ENCODE results near the gene DEUP1. TPM values are rescaled to one million over a fixed set of nuclear protein-coding genes. Genes with fewer than 3 reads are reported as not detected.

DEUP1 gene
- total and polyA plus RNA-seq, 9 of the 15 experiments (the other 6 are each of a cell fraction or from before 2014, with no cell fraction given) = 1.4 to 10.9 (median 9.3) TPM

DNA sequence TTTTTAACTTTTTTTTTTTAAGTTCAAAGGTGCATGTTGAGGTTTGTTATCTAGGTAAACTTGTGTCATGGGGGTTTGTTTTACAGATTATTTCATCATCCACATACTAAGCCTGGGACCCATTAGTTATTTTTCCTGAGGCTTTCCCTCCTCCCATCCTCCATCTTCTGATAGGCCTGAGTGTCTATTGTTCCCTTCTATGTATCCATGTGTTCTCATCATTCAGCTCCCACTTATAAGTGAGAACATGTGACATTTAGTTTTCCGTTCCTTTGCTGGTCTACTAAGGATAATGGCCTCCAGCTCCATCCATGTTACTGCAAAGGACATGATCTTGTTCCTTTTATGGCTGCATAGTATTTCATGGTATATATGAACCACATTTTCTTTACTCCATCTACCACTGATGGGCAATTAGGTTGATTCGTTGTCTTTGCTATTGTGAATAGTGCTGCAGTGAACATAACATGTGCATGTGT, 14.4 kb downstream of the DEUP1 start:
- intact Hi-C loops (cut with micrococcal nuclease) (no loop called here), in situ Hi-C loops (cut with MboI) (no loop called here)
- Histone ChIP-seq H4K20me1 (replicated peaks; ENCODE audit: control insufficient read depth, insufficient read depth, low read length) (no peaks in the 10 kb centered on the region), H3K4me3 (no peak overlapping the region), H3K9ac (ENCODE audit: insufficient read depth in 1 of 2, low read depth in 2 of 2, low read length in 2 of 2) (no peak overlapping the region), H2AFZ (ENCODE audit: low read depth, low read length) (no peak overlapping the region), H3K4me2 (ENCODE audit: insufficient read depth, low read length) (no peak overlapping the region; the same call in 1 of the 2 replicates), H3K9me1 (ENCODE audit: control insufficient read depth, insufficient read depth, low read length) (no peaks in the 10 kb centered on the region), H3K79me2 (ENCODE audit: control insufficient read depth, insufficient read depth, low read length) (no peaks in the 10 kb centered on the region), H3K9me3 (replicated peaks; ENCODE audit: control insufficient read depth, insufficient read depth, low read depth, low read length) (no peaks in the 10 kb centered on the region), H3K27ac (ENCODE audit: extremely low read depth, low read depth, low read length) (peak overlapping the region; percentile 19; the same call in 1 of the 3 replicates), H3K27me3 (ENCODE audit: control insufficient read depth in 2 of 2, insufficient read depth in 2 of 2, low read length in 2 of 2) (no peaks in the 10 kb centered on the region), H3K36me3 (ENCODE audit: control insufficient read depth, insufficient read depth, low read length) (no peaks in the 10 kb centered on the region), H3K4me1 (replicated peaks in 1 of 2; ENCODE audit: control insufficient read depth in 2 of 2, insufficient read depth in 2 of 2, low read length in 2 of 2) (peaks cover 0 to 12% of the 10 kb centered on the region in 2 experiments; a peak in 3 of 5 replicates)
- CTCF ChIA-PET (ENCODE audit: low intra/inter-chr PET ratio) = no interaction called here
- DNase-seq (ENCODE audit: extremely low read depth in 1 of 4, low spot score in 3 of 4) (peak in 1 of 4 experiments; percentile 12), FAIRE-seq (no peak), ATAC-seq (peak; percentile 76)
- WGBS (ENCODE audit: insufficient coverage, low coverage, missing lambda C conversion rate) = 31% methylated on average over 2 of the region's 2 CpGs
- POLR2A ChIA-PET = no interaction called here
- no TSS peak for BruUV-seq (replicated peaks)
- TF ChIP-seq SMARCE1 (IDR thresholded peaks at IDR 0.05) (no peak), ZEB2 (IDR thresholded peaks at IDR 0.05) (0 out of 2 replicates have a peak, but pooled peaks have one; percentile 31), SLC30A9 (CRISPR knock-in tag; IDR thresholded peaks at IDR 0.05) (no peak), CHD1 (IDR thresholded peaks at IDR 0.05; ENCODE audit: low read length) (no peak), HSF4 (CRISPR knock-in tag; IDR thresholded peaks at IDR 0.05; ENCODE audit: borderline replicate concordance) (no peak; the same call in 1 of the 2 replicates), ZNF699 (CRISPR knock-in tag; IDR thresholded peaks at IDR 0.05; ENCODE audit: insufficient replicate concordance) (no peak)
- TF ChIP-seq, protein P1, sequence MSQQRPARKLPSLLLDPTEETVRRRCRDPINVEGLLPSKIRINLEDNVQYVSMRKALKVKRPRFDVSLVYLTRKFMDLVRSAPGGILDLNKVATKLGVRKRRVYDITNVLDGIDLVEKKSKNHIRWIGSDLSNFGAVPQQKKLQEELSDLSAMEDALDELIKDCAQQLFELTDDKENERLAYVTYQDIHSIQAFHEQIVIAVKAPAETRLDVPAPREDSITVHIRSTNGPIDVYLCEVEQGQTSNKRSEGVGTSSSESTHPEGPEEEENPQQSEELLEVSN (IDR thresholded peaks at IDR 0.05; ENCODE audit: borderline replicate concordance in 1 of 2, extremely low read depth in 1 of 2, insufficient read depth in 1 of 2, insufficient read length in 1 of 2, low read depth in 1 of 2, low read length in 1 of 2, poor library complexity in 1 of 2, severe bottlenecking in 1 of 2) = no peak
- TF ChIP-seq, protein P2, sequence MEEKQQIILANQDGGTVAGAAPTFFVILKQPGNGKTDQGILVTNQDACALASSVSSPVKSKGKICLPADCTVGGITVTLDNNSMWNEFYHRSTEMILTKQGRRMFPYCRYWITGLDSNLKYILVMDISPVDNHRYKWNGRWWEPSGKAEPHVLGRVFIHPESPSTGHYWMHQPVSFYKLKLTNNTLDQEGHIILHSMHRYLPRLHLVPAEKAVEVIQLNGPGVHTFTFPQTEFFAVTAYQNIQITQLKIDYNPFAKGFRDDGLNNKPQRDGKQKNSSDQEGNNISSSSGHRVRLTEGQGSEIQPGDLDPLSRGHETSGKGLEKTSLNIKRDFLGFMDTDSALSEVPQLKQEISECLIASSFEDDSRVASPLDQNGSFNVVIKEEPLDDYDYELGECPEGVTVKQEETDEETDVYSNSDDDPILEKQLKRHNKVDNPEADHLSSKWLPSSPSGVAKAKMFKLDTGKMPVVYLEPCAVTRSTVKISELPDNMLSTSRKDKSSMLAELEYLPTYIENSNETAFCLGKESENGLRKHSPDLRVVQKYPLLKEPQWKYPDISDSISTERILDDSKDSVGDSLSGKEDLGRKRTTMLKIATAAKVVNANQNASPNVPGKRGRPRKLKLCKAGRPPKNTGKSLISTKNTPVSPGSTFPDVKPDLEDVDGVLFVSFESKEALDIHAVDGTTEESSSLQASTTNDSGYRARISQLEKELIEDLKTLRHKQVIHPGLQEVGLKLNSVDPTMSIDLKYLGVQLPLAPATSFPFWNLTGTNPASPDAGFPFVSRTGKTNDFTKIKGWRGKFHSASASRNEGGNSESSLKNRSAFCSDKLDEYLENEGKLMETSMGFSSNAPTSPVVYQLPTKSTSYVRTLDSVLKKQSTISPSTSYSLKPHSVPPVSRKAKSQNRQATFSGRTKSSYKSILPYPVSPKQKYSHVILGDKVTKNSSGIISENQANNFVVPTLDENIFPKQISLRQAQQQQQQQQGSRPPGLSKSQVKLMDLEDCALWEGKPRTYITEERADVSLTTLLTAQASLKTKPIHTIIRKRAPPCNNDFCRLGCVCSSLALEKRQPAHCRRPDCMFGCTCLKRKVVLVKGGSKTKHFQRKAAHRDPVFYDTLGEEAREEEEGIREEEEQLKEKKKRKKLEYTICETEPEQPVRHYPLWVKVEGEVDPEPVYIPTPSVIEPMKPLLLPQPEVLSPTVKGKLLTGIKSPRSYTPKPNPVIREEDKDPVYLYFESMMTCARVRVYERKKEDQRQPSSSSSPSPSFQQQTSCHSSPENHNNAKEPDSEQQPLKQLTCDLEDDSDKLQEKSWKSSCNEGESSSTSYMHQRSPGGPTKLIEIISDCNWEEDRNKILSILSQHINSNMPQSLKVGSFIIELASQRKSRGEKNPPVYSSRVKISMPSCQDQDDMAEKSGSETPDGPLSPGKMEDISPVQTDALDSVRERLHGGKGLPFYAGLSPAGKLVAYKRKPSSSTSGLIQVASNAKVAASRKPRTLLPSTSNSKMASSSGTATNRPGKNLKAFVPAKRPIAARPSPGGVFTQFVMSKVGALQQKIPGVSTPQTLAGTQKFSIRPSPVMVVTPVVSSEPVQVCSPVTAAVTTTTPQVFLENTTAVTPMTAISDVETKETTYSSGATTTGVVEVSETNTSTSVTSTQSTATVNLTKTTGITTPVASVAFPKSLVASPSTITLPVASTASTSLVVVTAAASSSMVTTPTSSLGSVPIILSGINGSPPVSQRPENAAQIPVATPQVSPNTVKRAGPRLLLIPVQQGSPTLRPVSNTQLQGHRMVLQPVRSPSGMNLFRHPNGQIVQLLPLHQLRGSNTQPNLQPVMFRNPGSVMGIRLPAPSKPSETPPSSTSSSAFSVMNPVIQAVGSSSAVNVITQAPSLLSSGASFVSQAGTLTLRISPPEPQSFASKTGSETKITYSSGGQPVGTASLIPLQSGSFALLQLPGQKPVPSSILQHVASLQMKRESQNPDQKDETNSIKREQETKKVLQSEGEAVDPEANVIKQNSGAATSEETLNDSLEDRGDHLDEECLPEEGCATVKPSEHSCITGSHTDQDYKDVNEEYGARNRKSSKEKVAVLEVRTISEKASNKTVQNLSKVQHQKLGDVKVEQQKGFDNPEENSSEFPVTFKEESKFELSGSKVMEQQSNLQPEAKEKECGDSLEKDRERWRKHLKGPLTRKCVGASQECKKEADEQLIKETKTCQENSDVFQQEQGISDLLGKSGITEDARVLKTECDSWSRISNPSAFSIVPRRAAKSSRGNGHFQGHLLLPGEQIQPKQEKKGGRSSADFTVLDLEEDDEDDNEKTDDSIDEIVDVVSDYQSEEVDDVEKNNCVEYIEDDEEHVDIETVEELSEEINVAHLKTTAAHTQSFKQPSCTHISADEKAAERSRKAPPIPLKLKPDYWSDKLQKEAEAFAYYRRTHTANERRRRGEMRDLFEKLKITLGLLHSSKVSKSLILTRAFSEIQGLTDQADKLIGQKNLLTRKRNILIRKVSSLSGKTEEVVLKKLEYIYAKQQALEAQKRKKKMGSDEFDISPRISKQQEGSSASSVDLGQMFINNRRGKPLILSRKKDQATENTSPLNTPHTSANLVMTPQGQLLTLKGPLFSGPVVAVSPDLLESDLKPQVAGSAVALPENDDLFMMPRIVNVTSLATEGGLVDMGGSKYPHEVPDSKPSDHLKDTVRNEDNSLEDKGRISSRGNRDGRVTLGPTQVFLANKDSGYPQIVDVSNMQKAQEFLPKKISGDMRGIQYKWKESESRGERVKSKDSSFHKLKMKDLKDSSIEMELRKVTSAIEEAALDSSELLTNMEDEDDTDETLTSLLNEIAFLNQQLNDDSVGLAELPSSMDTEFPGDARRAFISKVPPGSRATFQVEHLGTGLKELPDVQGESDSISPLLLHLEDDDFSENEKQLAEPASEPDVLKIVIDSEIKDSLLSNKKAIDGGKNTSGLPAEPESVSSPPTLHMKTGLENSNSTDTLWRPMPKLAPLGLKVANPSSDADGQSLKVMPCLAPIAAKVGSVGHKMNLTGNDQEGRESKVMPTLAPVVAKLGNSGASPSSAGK (IDR thresholded peaks at IDR 0.05) = peak; percentile 38; the same call in 1 of the 2 replicates
